Upper lobe of left lung (tissue), 6 donors: Measurements from ENCODE around the gene YPEL1. TPM values are rescaled to one million over a fixed set of nuclear protein-coding genes. Genes with fewer than 3 reads are reported as not detected.

Source experiments
- ATAC-seq, 2 donors: fragments of 200-7000 bp; cut with Tn5 transposase; one replicate each; pipeline ENCODE4 v1.9.1; 2022; ENCODE audit warnings: mild to moderate bottlenecking in 2 of 2, moderate library complexity in 2 of 2; ENCODE audit not compliant: low FRiP score in 2 of 2
- DNase-seq, 2 donors: peaks; one replicate each; pipeline ENCODE4 v3.0.0-alpha.2; 2019 to 2020
- H3K27ac ChIP-seq, 4 donors: fragments of 200-600 bp; sonication (generic); one replicate each; pipeline ENCODE4 v1.5.1; 2016 to 2019
- H3K27me3 ChIP-seq, 4 donors: fragments of 200-600 bp; sonication (generic); one replicate each; pipeline ENCODE4 v1.5.1; 2017 to 2019
- H3K36me3 ChIP-seq, 4 donors: fragments of 200-600 bp; sonication (generic); one replicate each; pipeline ENCODE4 v1.5.1; 2016 to 2019
- H3K4me1 ChIP-seq, 4 donors: fragments of 200-600 bp; sonication (generic); one replicate each; pipeline ENCODE4 v1.5.1; 2018 to 2019
- H3K4me3 ChIP-seq, 4 donors: fragments of 200-600 bp; sonication (generic); one replicate each; pipeline ENCODE4 v1.5.1; 2017 to 2019; ENCODE audit warnings: mild to moderate bottlenecking in 2 of 4, moderate library complexity in 1 of 4
- H3K9me3 ChIP-seq, 4 donors: fragments of 200-600 bp; sonication (generic); one replicate each; pipeline ENCODE4 v1.5.1; 2018 to 2019
- EP300 ChIP-seq, 4 donors: sonication (generic); formaldehyde crosslinking; IDR thresholded peaks; one replicate each; pipeline ENCODE4 v1.5.1; 2017; ENCODE audit warnings: antibody characterized with exemption in 4 of 4, control low read depth in 2 of 4
- POLR2A ChIP-seq, 4 donors: fragments of 450-650 bp; IDR thresholded peaks; one replicate each; pipeline ENCODE4 v1.5.1; 2016 to 2017; ENCODE audit warnings: antibody characterized with exemption in 4 of 4, mild to moderate bottlenecking in 2 of 4
- POLR2AphosphoS5 ChIP-seq, 2 donors: sonication (generic); formaldehyde crosslinking; IDR thresholded peaks; one replicate each; pipeline ENCODE4 v1.5.1; 2017; ENCODE audit warnings: antibody characterized with exemption in 2 of 2
- WGBS, 2 donors: methylation state at CpG; one replicate each; pipeline ENCODE4 v1.1.5; 2017 to 2018; 5-methylcytosine and 5-hydroxymethylcytosine counted together
- total RNA-seq, 6 donors: library from RNA; depleted of rRNA in 4 of 6; stranded (reverse); fragments of >200 nt in 4 of 6; gene quantifications; one replicate each; pipeline versions ENCODE4 v1.1.0 to v1.2.1, GENCODE V29; 2016 to 2021
- TF ChIP-seq, protein P1 (sequence below), 6 experiments: fragments of 450-650 bp in 4 of 6; fragments of 200-600 bp in 2 of 6; sonication (generic) in 2 of 6; IDR thresholded peaks; one replicate each; pipeline ENCODE4 v1.5.1; 2016 to 2019; ENCODE audit warnings: antibody characterized with exemption in 6 of 6
- donor health status: DM: no; HTN: no; CAD: no; lungs with moderate emphysema.
- donor health status: DM: no; HTN: yes; CAD: no; lungs with severe emphysema.

YPEL1 gene
- total RNA-seq, 6 donors from 2014 or later = 4.4 to 11.6 (median 7.4) TPM

DNA sequence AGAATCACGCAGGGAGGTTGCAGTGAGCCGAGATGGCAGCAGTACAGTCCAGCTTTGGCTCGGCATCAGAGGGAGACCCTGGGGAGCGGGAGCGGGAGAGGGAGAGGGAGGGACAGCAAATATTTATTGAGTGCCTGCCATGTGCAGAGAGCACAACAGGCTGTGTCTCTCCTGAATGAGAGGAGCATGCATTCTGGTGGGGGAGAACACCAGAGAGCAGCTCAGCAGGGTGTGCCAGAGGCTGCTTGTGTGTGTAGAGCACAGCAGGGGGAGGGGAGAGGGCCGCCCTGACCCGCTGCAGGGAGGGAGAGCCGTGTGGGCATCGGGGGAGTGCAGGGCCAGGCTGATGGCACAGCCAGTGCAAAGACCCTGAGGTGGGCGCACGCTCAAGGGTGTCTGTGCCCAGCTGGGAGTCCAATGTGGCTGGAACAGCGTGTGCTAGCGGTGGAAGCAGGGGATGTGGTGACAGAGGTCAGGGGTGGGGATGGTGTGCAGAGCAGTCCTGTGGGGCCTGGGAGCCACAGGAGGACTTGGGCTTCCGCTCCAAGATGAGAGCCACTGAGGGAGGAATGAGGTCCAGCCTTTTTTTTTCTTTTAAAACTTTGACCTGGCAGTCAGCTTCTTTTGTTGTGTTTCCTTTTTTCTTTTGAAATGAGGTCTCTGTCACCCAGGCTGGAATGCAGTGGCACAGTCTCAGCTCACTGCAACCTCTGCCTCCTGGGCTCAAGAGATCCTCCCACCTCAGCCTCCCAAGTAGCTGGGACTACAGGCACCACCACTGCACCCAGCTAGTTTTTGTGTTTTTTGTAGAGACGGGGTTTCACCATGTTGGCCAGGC, 57.8 kb downstream of the YPEL1 start:
- H3K9me3 ChIP-seq = no peaks in the 10 kb centered on the region
- no peak for TF ChIP-seq POLR2A (IDR thresholded peaks at IDR 0.05)
- TF ChIP-seq, protein P1, sequence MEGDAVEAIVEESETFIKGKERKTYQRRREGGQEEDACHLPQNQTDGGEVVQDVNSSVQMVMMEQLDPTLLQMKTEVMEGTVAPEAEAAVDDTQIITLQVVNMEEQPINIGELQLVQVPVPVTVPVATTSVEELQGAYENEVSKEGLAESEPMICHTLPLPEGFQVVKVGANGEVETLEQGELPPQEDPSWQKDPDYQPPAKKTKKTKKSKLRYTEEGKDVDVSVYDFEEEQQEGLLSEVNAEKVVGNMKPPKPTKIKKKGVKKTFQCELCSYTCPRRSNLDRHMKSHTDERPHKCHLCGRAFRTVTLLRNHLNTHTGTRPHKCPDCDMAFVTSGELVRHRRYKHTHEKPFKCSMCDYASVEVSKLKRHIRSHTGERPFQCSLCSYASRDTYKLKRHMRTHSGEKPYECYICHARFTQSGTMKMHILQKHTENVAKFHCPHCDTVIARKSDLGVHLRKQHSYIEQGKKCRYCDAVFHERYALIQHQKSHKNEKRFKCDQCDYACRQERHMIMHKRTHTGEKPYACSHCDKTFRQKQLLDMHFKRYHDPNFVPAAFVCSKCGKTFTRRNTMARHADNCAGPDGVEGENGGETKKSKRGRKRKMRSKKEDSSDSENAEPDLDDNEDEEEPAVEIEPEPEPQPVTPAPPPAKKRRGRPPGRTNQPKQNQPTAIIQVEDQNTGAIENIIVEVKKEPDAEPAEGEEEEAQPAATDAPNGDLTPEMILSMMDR (IDR thresholded peaks at IDR 0.05) = no peak
- TF ChIP-seq EP300 (IDR thresholded peaks at IDR 0.05) = no peak
- TF ChIP-seq POLR2AphosphoS5 (IDR thresholded peaks at IDR 0.05) = no peak
- no peak overlapping the region for H3K4me3 ChIP-seq
- no peaks in the 10 kb centered on the region for H3K27me3 ChIP-seq
- ATAC-seq (peak in 1 of 2 donors; percentile 8), DNase-seq (no peak)
- no peaks in the 10 kb centered on the region for H3K4me1 ChIP-seq
- 92 to 96% methylated on average over 15 of the region's 15 CpGs for WGBS, 2 donors
- H3K36me3 ChIP-seq = peaks cover 18 to 65% (median 55%) of the 10 kb centered on the region in 4 donors
- H3K27ac ChIP-seq = no peak overlapping the region

DNA sequence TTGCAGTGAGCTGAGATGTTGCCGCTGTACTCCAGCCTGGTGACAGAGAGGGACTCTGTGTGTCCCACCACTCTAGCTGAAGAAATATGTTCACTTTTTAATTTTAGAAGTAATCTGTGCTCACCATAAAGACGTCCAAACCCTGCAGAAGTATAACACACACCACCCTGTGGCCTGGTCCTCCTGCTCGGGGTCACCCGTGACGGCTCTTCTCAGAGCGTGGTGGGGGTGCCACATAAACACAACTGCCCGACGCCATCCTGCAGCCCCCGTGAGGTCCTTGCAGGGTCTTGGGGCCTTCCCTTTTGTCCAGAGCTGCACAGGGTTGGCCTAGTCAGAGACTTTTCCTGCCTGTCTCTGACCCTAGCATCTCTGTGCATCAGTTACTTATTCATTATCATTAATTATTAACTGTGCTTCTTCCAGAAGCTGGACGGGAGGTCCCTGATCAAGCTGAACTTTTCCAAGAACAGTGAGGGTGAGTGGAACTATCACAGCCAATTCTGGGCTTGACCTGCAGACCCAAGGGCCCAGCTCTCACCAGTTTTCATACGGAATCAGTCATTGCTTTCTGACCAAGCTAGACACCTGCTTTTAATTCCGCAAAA, 60.9 kb downstream of the YPEL1 start:
- TF ChIP-seq POLR2A (IDR thresholded peaks at IDR 0.05) (no peak), POLR2AphosphoS5 (IDR thresholded peaks at IDR 0.05) (no peak), EP300 (IDR thresholded peaks at IDR 0.05) (no peak)
- TF ChIP-seq, protein P1 (IDR thresholded peaks at IDR 0.05) = no peak
- no peak for DNase-seq
- Histone ChIP-seq H3K9me3 (no peaks in the 10 kb centered on the region), H3K27ac (no peak overlapping the region), H3K27me3 (no peaks in the 10 kb centered on the region), H3K4me3 (no peak overlapping the region), H3K4me1 (no peaks in the 10 kb centered on the region), H3K36me3 (peaks cover 12 to 66% (median 59%) of the 10 kb centered on the region in 4 donors)
- 97% methylated on average over 12 of the region's 12 CpGs for WGBS, 2 donors
- no peak for ATAC-seq

DNA sequence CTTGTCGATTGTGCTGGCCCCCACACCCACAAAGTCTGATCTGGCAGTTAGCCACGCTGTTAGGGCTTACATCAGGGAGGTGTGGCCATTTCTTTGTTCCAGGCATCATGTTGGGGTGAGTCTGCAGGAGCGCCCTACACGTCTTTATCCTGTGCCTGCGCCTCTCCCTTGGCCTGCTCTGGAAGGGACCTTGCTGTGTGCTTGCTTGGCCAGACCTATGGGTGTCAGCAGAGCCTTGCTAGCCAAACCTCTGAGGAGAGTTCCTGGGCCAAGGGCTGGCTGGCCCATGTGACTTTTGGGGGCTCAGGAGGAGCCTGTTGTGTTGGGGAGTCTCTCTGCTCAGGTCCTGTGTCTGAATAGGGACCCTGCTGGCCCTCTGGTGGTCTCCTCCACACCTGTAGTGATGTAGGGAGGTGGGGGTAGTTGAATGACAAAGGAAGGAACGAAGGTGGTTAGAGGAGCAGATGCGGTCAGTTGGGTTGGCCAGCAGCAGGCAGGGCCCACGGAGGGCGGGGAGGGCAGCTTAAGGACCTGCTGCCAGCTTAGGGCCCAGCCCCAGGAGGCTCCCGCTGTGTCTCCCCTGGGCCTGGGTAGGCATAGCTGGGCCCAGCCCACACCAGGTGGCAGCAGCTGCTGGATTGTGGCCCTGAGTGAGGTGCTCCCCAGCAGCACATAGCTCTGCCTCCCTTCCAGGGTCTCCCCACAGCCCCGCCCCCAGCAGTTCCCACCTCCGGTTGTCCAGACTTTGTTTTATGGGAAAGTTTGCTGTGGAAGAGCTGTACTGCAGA, 61.9 kb downstream of the YPEL1 start:
- Histone ChIP-seq H3K4me1 (peaks cover 0 to 4% (median 0%) of the 10 kb centered on the region in 4 donors), H3K4me3 (no peak overlapping the region), H3K9me3 (no peaks in the 10 kb centered on the region), H3K36me3 (peaks cover 12 to 74% (median 59%) of the 10 kb centered on the region in 4 donors), H3K27me3 (no peaks in the 10 kb centered on the region), H3K27ac (no peak overlapping the region)
- TF ChIP-seq EP300 (IDR thresholded peaks at IDR 0.05) = no peak
- no peak for TF ChIP-seq POLR2AphosphoS5 (IDR thresholded peaks at IDR 0.05)
- TF ChIP-seq POLR2A (IDR thresholded peaks at IDR 0.05) = no peak
- TF ChIP-seq, protein P1 (IDR thresholded peaks at IDR 0.05) = no peak
- 94 to 98% methylated on average over 9 to 12 of the region's 12 CpGs for WGBS, 2 donors
- DNase-seq (no peak), ATAC-seq (no peak)

DNA sequence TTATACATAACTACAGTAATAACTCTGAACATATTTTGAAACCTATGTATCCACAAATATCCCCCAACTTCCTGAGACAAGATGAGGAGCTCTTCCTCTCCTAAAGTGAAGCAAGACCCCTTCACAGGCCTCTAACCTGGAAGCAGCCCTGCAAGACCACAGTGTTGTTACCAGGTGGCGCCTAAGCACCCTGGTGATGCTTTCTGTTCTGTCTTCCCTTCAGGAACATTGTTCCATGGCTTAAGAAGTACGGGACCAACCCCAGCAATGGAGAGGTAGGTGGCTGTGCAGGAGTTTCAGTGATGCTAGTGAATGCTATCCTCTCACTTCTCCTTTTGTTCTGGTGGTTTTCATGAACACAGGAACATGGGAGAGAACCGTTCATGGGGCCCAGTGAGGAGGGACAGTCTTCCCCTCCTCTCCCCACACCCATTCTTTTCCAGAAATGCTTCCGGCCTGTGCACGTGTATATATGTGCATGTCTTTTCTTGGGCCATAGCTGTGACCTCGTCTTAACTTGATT, 63.4 kb downstream of the YPEL1 start:
- Histone ChIP-seq H3K9me3 (no peaks in the 10 kb centered on the region), H3K27ac (no peak overlapping the region), H3K27me3 (no peaks in the 10 kb centered on the region), H3K4me1 (peaks cover 2 to 8% (median 3%) of the 10 kb centered on the region in 4 donors), H3K4me3 (no peak overlapping the region), H3K36me3 (peaks cover 12 to 74% (median 55%) of the 10 kb centered on the region in 4 donors)
- 69 to 80% methylated on average over 6 of the region's 6 CpGs for WGBS, 2 donors
- no peak for DNase-seq
- no peak for TF ChIP-seq EP300 (IDR thresholded peaks at IDR 0.05)
- TF ChIP-seq, protein P1 (IDR thresholded peaks at IDR 0.05) = no peak
- TF ChIP-seq POLR2A (IDR thresholded peaks at IDR 0.05) = no peak
- ATAC-seq = no peak
